ENCODE measurements around the gene PDE4B. TPM values are rescaled to one million over a fixed set of nuclear protein-coding genes. Genes with fewer than 3 reads are reported as not detected.

The PDE4B gene
- total RNA-seq, 1 donor, result 2.3 TPM

DNA sequence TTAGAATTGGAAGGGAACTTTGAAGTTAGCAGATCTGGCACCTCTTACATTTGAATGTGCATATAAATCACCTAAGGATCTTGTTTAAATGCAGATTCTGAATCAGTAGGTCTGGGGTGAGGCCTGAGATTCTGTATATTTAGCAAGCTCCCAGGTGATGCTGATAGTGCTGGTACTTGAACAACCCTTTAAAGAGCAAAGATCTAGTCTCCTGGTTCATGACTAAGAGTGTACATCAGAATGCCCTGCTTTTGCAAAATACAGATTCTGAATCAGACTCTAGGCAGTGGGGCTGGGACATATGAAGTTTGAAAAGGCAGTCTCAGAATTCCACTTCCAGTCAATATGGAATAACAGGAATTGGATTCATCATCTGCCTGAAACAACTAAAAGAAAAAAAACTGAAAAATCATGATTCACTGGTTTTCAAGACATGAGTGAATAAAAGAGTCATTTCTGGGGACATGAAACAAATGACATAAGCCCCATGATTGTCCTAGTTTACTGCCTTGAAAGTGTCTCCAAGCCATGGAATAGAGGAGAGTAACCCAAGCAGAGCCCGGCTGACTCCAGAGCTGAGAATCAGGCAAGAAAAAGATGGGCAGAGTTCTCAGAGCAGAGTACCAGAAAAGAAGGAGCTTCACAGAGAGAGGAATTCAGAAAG lies 591.7 kb downstream of the PDE4B start:
- DNase-seq (ENCODE audit: low read depth), result no peak
- TF ChIP-seq, protein P1, sequence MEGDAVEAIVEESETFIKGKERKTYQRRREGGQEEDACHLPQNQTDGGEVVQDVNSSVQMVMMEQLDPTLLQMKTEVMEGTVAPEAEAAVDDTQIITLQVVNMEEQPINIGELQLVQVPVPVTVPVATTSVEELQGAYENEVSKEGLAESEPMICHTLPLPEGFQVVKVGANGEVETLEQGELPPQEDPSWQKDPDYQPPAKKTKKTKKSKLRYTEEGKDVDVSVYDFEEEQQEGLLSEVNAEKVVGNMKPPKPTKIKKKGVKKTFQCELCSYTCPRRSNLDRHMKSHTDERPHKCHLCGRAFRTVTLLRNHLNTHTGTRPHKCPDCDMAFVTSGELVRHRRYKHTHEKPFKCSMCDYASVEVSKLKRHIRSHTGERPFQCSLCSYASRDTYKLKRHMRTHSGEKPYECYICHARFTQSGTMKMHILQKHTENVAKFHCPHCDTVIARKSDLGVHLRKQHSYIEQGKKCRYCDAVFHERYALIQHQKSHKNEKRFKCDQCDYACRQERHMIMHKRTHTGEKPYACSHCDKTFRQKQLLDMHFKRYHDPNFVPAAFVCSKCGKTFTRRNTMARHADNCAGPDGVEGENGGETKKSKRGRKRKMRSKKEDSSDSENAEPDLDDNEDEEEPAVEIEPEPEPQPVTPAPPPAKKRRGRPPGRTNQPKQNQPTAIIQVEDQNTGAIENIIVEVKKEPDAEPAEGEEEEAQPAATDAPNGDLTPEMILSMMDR (IDR thresholded peaks at IDR 0.05; ENCODE audit: insufficient read depth, low read length), result no peak
- no peak overlapping the region for H3K4me3 ChIP-seq (ENCODE audit: low read depth, low read length)

DNA sequence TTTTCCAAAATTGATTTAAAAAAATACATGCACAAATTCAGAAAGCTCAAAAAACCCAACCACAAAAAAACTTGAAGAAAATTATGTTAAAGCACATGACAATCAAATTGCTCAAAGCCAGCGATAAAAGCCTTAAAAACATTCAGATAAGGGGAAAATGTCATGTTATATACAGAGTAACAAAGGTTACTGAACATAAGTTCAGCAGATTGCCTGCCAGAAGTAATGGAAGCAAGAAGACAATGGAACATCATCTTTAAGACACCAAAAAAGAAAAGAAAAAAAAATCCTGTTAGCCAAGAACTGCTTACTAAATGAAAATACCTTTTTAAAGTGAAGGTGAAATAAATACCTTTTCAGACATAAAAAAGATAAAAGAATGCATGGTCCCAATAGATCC lies 594.0 kb downstream of the PDE4B start:
- no peak for DNase-seq (ENCODE audit: low read depth)
- TF ChIP-seq, protein P1 (IDR thresholded peaks at IDR 0.05; ENCODE audit: insufficient read depth, low read length), result no peak
- H3K4me3 ChIP-seq (ENCODE audit: low read depth, low read length), result no peak overlapping the region

DNA sequence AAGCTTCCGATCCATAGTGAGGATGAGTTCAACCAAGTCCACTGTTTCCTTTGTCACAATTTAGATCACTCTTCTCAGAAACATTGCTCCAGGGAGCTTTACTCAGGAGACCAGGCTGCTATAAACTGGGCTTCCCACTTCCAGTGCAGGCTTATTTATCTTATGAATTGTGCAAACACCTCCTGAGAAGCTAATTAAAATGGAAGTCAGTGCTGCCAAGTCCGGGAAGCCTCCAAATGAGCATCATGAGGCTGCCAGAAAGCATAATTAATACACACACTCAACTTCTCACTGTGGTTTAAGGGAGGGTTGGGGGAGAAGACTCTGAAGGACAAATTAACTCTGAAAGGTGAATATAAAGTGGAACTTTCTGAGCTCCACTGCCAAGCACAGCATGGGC lies 596.2 kb downstream of the PDE4B start:
- DNase-seq (ENCODE audit: low read depth), result no peak
- H3K4me3 ChIP-seq (ENCODE audit: low read depth, low read length), result no peak overlapping the region
- TF ChIP-seq, protein P1 (IDR thresholded peaks at IDR 0.05; ENCODE audit: insufficient read depth, low read length), result no peak

DNA sequence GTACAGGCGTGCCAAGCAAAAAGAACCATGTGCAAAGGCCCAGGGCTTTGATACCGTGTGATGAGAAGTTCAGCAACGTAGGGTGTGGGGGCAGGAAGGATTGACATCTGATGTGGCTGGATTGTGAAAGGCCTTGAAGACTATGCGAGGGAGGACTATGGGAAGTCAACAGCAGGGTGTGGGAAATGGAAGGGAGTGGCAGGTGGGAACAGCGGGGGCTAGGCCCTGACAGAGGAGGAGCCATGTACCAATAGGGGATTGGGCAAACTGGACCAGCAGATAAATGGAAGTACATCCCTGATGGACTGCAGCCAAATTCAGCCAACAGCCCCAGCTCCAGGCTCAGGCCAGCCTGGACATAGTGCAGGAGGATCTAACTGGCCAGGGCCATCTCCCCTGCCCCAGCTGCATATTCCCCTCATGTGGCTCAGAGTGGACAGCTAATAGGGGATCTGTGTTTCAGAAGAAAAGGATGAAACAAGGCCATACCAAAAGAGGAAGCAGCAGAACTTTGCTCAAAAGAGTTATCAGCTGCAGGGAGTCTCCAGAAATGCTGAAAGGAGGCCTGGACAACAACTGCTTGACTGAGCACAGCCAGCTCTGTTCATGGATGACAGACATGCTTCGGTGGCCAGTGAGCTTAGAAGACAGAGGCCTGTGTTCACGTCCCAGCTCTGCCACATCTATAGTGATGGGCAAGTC lies 601.0 kb downstream of the PDE4B start:
- no peak for DNase-seq (ENCODE audit: low read depth)
- TF ChIP-seq, protein P1 (IDR thresholded peaks at IDR 0.05; ENCODE audit: insufficient read depth, low read length), result no peak
- H3K4me3 ChIP-seq (ENCODE audit: low read depth, low read length), result no peak overlapping the region

DNA sequence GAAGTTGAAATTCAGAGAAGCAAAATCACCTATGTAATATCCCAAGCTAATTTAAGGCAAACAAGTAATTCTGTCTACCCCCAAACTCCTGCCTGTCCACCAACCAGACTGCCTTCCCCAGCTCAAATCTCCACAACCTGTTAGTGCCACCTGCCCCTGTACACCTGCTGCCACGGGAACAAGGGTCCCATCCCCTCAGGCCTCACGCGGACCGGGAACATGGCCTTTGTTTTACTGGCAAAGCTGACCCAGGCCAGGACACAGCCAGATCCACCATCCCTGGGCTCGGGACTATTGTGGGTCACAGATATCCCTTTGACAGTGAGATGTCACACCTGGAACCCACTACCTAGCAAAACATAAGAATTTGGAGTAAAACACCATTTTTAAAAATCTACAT lies 601.9 kb downstream of the PDE4B start:
- no peak for DNase-seq (ENCODE audit: low read depth)
- TF ChIP-seq, protein P1 (IDR thresholded peaks at IDR 0.05; ENCODE audit: insufficient read depth, low read length), result no peak
- no peak overlapping the region for H3K4me3 ChIP-seq (ENCODE audit: low read depth, low read length)

DNA sequence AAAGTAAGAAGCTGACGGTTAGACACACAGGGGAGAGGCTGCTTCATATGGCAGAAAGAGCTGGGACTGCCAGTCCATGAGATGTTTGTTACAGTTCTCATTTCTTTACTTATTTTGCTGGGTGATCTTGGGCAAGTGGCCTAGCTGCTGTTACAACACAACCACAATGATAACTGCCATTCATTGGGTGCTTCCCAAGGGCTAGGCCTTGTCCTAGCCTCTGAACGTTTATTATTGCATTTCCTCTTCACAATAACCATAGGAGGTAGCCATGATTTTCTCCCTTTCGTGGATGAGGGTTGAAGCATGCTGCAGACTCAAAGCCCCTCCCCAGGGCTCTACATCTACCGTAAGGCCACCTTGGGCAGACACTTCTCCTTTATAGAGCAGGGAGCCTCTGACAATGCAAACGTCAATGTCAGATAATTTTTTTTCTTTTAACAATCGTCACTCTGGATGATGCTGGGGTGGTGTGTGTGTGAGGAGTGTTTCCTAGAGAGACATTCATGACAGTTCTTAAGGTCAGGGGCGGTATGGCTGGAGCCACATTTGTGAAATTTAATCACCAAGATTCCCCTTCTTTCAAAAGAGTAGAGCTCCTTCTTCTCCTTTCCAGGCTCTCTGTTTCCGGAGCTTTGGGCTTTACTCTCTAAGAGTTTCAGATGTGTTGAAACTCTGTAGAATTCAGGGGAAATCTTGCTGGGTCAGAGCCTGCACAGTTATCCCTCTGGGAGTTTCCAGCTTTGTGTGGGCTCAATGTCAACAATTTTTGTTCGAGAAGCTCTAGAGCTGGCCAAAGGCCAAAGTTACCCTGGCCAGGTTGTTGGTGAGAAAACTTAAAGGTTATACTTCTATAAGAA lies 602.7 kb downstream of the PDE4B start:
- DNase-seq (ENCODE audit: low read depth), result peak; percentile 69
- no peak overlapping the region for H3K4me3 ChIP-seq (ENCODE audit: low read depth, low read length)
- TF ChIP-seq, protein P1 (IDR thresholded peaks at IDR 0.05; ENCODE audit: insufficient read depth, low read length), result no peak
